SHP77 treated with DMSO at 0.1 percent for 48 hours (cell line): ENCODE results near the gene SORL1-AS1.

Experiments
- DNase-seq: peaks from one replicate; lab custom pipeline; 2025; lab: John Stamatoyannopoulos, UW

The SORL1-AS1 gene

DNA sequence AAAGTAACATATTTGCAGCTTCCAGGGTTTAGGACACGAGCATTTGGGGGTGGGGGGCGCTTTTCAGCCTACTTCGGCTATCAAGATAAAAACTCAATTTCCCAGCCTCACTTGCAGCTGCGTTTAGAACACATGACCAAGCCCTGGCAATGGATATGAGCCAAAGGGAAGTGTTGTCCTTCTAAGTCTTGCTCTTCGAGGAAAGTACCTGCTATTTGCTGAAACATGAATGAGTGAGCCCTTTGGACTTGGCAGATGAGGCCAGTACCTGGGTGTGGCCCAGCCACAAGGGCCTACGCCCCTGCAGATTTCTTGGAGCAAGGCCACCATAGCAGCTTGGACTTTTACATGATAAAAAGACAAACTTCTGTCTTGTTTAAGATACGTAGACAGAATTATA, 60.9 kb downstream of the SORL1-AS1 start:
- DNase-seq: no peak

DNA sequence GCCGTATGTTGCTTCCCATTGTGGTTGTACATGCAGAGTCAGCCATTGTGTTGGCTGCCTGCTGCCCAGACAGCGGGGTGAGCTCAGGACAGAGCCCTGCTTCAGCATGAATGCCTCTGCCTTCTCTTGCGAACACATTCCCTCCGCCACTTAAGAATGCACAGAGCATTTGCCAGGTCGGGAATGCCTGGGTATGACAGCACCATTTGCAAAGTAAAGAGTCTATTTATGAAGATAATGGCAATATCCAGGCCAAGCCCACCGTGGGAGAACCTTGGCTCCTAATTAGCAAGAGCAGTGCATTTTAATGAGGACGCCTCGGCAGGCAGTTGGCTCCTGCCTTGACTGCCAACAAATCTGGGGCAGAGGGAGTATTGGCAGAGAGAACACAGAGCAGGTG, 63.1 kb downstream of the SORL1-AS1 start:
- DNase-seq: no peak
